Heart left ventricle (tissue), 13 donors: ENCODE measurements around the gene SIGLECL1.

ENCODE experiments used
- CTCF ChIP-seq, 12 donors: fragments of 200-600 bp; sonication (generic) in 4 of 12; IDR thresholded peaks; one replicate each; pipeline versions ENCODE4 v1.5.0 to v1.8.0; 2018 to 2022; ENCODE audit warnings: antibody characterized with exemption in 12 of 12, mild to moderate bottlenecking in 5 of 12
- POLR2A ChIP-seq, 2 donors: fragments of 450-650 bp; IDR thresholded peaks; one replicate each; pipeline ENCODE4 v1.6.1; 2017; ENCODE audit warnings: antibody characterized with exemption in 2 of 2, mild to moderate bottlenecking in 2 of 2, moderate library complexity in 2 of 2
- donor health status: ischemic (EF 13 %, LVEDD 7.1; RV severe dilation, severe dysfunction).
- donor health status: DM: no; HTN: yes; CAD: no.
- donor health status: DM: no; HTN: no; CAD: no.
- donor health status: ischemic (EF 25% LVEDD 6.9; RV normal size, moderate dysfunction).
- donor health status: ischemic (EF 25% LVEDD 5.7; RV mildly dilated, moderate dysfunction).
- donor health status: ischemic (EF 35%, LVEDD 5.7; RV mildly dilated, moderate dysfunction).
- donor health status: nonischemic (EF 11% LVEDD 7.7; RV severe dilation, severe dysfunction).
- donor health status: DM: yes; HTN: yes; CAD: no.
- donor health status: PGD.
- donor health status: ischemic (EF 29% LVEDD 5.4; RV normal size, mild dysfunction).
- donor health status: nonischemic (EF 23%, LVEDD 6.1; RV moderate dilation, normal function).

GRCh38 chr19:51317376-51317775 lies 66.5 kb downstream of the SIGLECL1 start:
- TF ChIP-seq CTCF (IDR thresholded peaks at IDR 0.05) (no peak), POLR2A (IDR thresholded peaks at IDR 0.05) (no peak)
